MM.1S (cell line): Measurements from ENCODE around the gene BMP7.

ENCODE experiments used
- DNase-seq: peaks from one replicate; pipeline ENCODE4 v3.0.0-alpha.2; 2015
- H2AFZ ChIP-seq: fragments of 300-600 bp; sonication (generic); 2 replicates; pipeline ENCODE4 v1.6.0; 2016; ENCODE audit warnings: antibody characterized with exemption, low read length
- H3F3A ChIP-seq: fragments of 300-600 bp; sonication (generic); 2 replicates; pipeline ENCODE4 v1.6.1; 2016; ENCODE audit warnings: mild to moderate bottlenecking, antibody characterized with exemption, low read length, moderate library complexity, mixed read lengths; ENCODE audit not compliant: insufficient read depth
- H3K27ac ChIP-seq: fragments of 300-600 bp; sonication (generic); 2 replicates; pipeline ENCODE4 v1.5.1; 2016; ENCODE audit warnings: mild to moderate bottlenecking, low read length
- H3K27me3 ChIP-seq: fragments of 300-600 bp; sonication (generic); replicated peaks from 2 replicates; pipeline ENCODE4 v1.6.0; 2016; ENCODE audit warnings: low read length; ENCODE audit not compliant: insufficient read depth
- H3K36me3 ChIP-seq: fragments of 300-600 bp; sonication (generic); replicated peaks from 2 replicates; pipeline ENCODE4 v1.6.1; 2016; ENCODE audit warnings: mild to moderate bottlenecking, low read length, mixed read lengths; ENCODE audit not compliant: insufficient read depth
- H3K4me1 ChIP-seq: fragments of 300-600 bp; sonication (generic); 2 replicates; pipeline ENCODE4 v1.6.1; 2016; ENCODE audit warnings: low read length, mixed read lengths
- H3K4me2 ChIP-seq: fragments of 300-600 bp; sonication (generic); 2 replicates; pipeline ENCODE4 v1.6.0; 2016; ENCODE audit warnings: low read depth, low read length
- H3K4me3 ChIP-seq: fragments of 300-600 bp; sonication (generic); 2 replicates; pipeline ENCODE4 v1.5.1; 2016; ENCODE audit warnings: low read length, mixed read lengths
- H3K79me2 ChIP-seq: fragments of 300-600 bp; sonication (generic); 2 replicates; pipeline ENCODE4 v1.6.1; 2016; ENCODE audit warnings: mixed run types, low read length, mixed read lengths
- H3K9ac ChIP-seq: fragments of 300-600 bp; sonication (generic); 2 replicates; pipeline ENCODE4 v1.6.1; 2016; ENCODE audit warnings: low read length, mixed read lengths
- H3K9me2 ChIP-seq: fragments of 300-600 bp; sonication (generic); replicated peaks from 2 replicates; pipeline ENCODE4 v1.6.1; 2016; ENCODE audit warnings: mild to moderate bottlenecking, low read length, mixed read lengths; ENCODE audit not compliant: insufficient read depth
- H3K9me3 ChIP-seq: fragments of 300-600 bp; sonication (generic); replicated peaks from 2 replicates; pipeline ENCODE4 v1.6.1; 2016; ENCODE audit warnings: mild to moderate bottlenecking, low read length, mixed read lengths; ENCODE audit not compliant: insufficient read depth
- H4K20me1 ChIP-seq: fragments of 300-600 bp; sonication (generic); 2 replicates; pipeline ENCODE4 v1.6.1; 2016; ENCODE audit warnings: mild to moderate bottlenecking, low read length, moderate library complexity, mixed read lengths; ENCODE audit not compliant: insufficient read depth
- CTCF ChIP-seq: fragments of 300-600 bp; sonication (generic); IDR thresholded peaks from 2 replicates; pipeline ENCODE4 v1.5.1; 2016; ENCODE audit warnings: antibody characterized with exemption, low read length, mixed read lengths
- EZH2 ChIP-seq: fragments of 300-600 bp; sonication (generic); optimal IDR thresholded peaks from 2 replicates; pipeline ENCODE3; 2017; ENCODE audit warnings: low read depth, mild to moderate bottlenecking, antibody characterized with exemption, low read length, mixed read lengths
- EZH2phosphoT487 ChIP-seq: fragments of 300-600 bp; sonication (generic); IDR thresholded peaks from 2 replicates; pipeline ENCODE4 v1.6.1; 2018; ENCODE audit warnings: antibody characterized with exemption, low read length

The BMP7 gene

GRCh38 chr20:57135875-57136274 lies 130.6 kb downstream of the BMP7 start:
- Histone ChIP-seq H4K20me1 (no peaks in the 10 kb centered on the region), H3K9me3 (no peaks in the 10 kb centered on the region), H3K4me1 (no peaks in the 10 kb centered on the region), H3K27ac (no peak overlapping the region), H3K79me2 (no peaks in the 10 kb centered on the region), H3K4me2 (peak overlapping the region; percentile 28; the same call in 1 of the 2 replicates), H3F3A (no peaks in the 10 kb centered on the region), H3K4me3 (no peak overlapping the region), H3K9me2 (no peaks in the 10 kb centered on the region), H3K27me3 (peaks cover 3% of the 10 kb centered on the region; the same call in 1 of the 2 replicates), H3K9ac (no peak overlapping the region), H2AFZ (peak overlapping the region; percentile 23), H3K36me3 (no peaks in the 10 kb centered on the region)
- TF ChIP-seq CTCF: no peak
- no peak for TF ChIP-seq EZH2
- no peak for TF ChIP-seq EZH2phosphoT487
- DNase-seq: no peak

DNA sequence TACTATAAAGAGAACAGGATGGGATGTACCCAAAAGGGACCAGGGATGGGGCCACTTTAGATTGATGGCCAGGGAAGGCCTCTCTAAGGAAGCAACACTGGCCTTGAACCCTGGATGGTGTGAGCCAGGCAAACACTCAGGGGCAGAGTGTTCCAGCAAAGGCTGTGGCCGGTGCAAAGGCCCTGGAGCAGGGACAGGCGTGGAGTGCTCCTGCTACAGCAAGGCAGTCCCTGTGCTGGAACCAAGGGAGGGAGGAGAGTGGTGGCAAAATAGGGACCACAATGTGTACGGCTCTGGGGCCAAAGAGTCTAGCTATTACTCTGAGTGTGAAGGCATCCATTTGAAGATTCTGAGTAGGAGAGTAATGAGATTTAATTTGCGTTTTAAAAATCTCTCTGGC lies 131.6 kb downstream of the BMP7 start:
- no peak overlapping the region for H2AFZ ChIP-seq
- no peak overlapping the region for H3K4me2 ChIP-seq
- no peaks in the 10 kb centered on the region for H4K20me1 ChIP-seq
- H3K9me3 ChIP-seq: no peaks in the 10 kb centered on the region
- H3K36me3 ChIP-seq: no peaks in the 10 kb centered on the region
- H3K27me3 ChIP-seq: peaks cover 3% of the 10 kb centered on the region; the same call in 1 of the 2 replicates
- no peaks in the 10 kb centered on the region for H3K9me2 ChIP-seq
- no peaks in the 10 kb centered on the region for H3F3A ChIP-seq
- no peaks in the 10 kb centered on the region for H3K79me2 ChIP-seq
- no peak overlapping the region for H3K27ac ChIP-seq
- no peak for DNase-seq
- no peaks in the 10 kb centered on the region for H3K4me1 ChIP-seq
- no peak overlapping the region for H3K4me3 ChIP-seq
- H3K9ac ChIP-seq: no peak overlapping the region
- TF ChIP-seq EZH2phosphoT487 (no peak), EZH2 (no peak), CTCF (no peak)

- H3K27me3 ChIP-seq: peaks cover 3% of the 10 kb centered on the region; the same call in 1 of the 2 replicates
- no peak overlapping the region for H3K4me2 ChIP-seq
- H3K9me2 ChIP-seq: no peaks in the 10 kb centered on the region
- no peak overlapping the region for H2AFZ ChIP-seq
- H3K9ac ChIP-seq: no peak overlapping the region
- H3K4me1 ChIP-seq: no peaks in the 10 kb centered on the region
- H3K36me3 ChIP-seq: no peaks in the 10 kb centered on the region
- H3F3A ChIP-seq: no peaks in the 10 kb centered on the region
- H4K20me1 ChIP-seq: no peaks in the 10 kb centered on the region
- no peak overlapping the region for H3K27ac ChIP-seq
- no peaks in the 10 kb centered on the region for H3K79me2 ChIP-seq
- TF ChIP-seq EZH2phosphoT487 (no peak), CTCF (no peak), EZH2 (no peak)
- no peak overlapping the region for H3K4me3 ChIP-seq
- no peak for DNase-seq
- no peaks in the 10 kb centered on the region for H3K9me3 ChIP-seq
Observed at GRCh38 chr20:57133926-57134650, 132.4 kb downstream of the BMP7 start.
